WTC11 (cell line): ENCODE measurements around the gene ELMO1. TPM values are rescaled to one million over a fixed set of nuclear protein-coding genes. Genes with fewer than 3 reads are reported as not detected.

Experiments used
- ATAC-seq: fragments of 200-7000 bp; cut with Tn5 transposase; 2 replicates; pipeline ENCODE4 v1.10.0; 2021; ENCODE audit warnings: mild to moderate bottlenecking, moderate library complexity
- CTCF ChIA-PET: fragments of 300-600 bp; sonication (Branson Sonifier 250); formaldehyde crosslinking; loops from one replicate; lab custom pipeline; 2021; ENCODE audit warnings: antibody characterized with exemption; lab: Charles Lee
- POLR2A ChIA-PET: fragments of 350-600 bp; sonication (Branson Sonifier 250); formaldehyde crosslinking; loops from one replicate; lab custom pipeline; 2021; ENCODE audit warnings: antibody characterized with exemption; lab: Charles Lee
- DNase-seq: peaks from one replicate; pipeline ENCODE4 v3.0.0; 2021; ENCODE audit warnings: low spot score
- H3K27ac Mint-ChIP-seq: 2 replicates; pipeline ENCODE4 v1.8.0; 2021; ENCODE audit warnings: mixed read lengths
- H3K27me3 Mint-ChIP-seq: 2 replicates; pipeline ENCODE4 v1.8.0; 2021; ENCODE audit warnings: low read depth, mild to moderate bottlenecking, moderate library complexity, mixed read lengths
- H3K36me3 Mint-ChIP-seq: 2 replicates; pipeline ENCODE4 v1.8.0; 2021; ENCODE audit warnings: mixed read lengths
- H3K4me1 Mint-ChIP-seq: 2 replicates; pipeline ENCODE4 v1.8.0; 2022; ENCODE audit warnings: mixed read lengths
- H3K4me3 Mint-ChIP-seq: 2 replicates; pipeline ENCODE4 v1.8.0; 2021; ENCODE audit warnings: mild to moderate bottlenecking, moderate library complexity, mixed read lengths
- H3K9me3 Mint-ChIP-seq: 2 replicates; pipeline ENCODE4 v1.8.0; 2021; ENCODE audit warnings: mixed read lengths
- ATF1 ChIP-seq: sonication (generic); formaldehyde crosslinking; IDR thresholded peaks from 2 replicates; pipeline ENCODE4 v1.8.1; 2023; ENCODE audit warnings: mild to moderate bottlenecking, moderate library complexity, missing genetic modification reagents
- CREB1 ChIP-seq: sonication (generic); formaldehyde crosslinking; IDR thresholded peaks from 2 replicates; pipeline ENCODE4 v1.8.0; 2023; ENCODE audit warnings: mild to moderate bottlenecking, missing genetic modification reagents
- ELF4 ChIP-seq: sonication (generic); formaldehyde crosslinking; IDR thresholded peaks from 2 replicates; pipeline ENCODE4 v1.8.1; 2022; ENCODE audit warnings: low read depth, mild to moderate bottlenecking, moderate library complexity, missing genetic modification reagents
- ETV6 ChIP-seq: sonication (generic); formaldehyde crosslinking; IDR thresholded peaks from 2 replicates; pipeline ENCODE4 v1.8.1; 2022; ENCODE audit warnings: mild to moderate bottlenecking, missing genetic modification reagents
- FOXP1 ChIP-seq: sonication (generic); formaldehyde crosslinking; IDR thresholded peaks from 2 replicates; pipeline ENCODE4 v1.8.0; 2022; ENCODE audit warnings: missing genetic modification reagents, mild to moderate bottlenecking, moderate library complexity, borderline replicate concordance
- FOXP4 ChIP-seq: sonication (generic); formaldehyde crosslinking; IDR thresholded peaks from 2 replicates; pipeline ENCODE4 v1.8.0; 2022; ENCODE audit warnings: mild to moderate bottlenecking, missing genetic modification reagents
- GRHL2 ChIP-seq: fragments of 250-450 bp; sonication (Bioruptor Pico); IDR thresholded peaks from 2 replicates; pipeline ENCODE4 v1.8.0; 2022; ENCODE audit warnings: mild to moderate bottlenecking, moderate library complexity; ENCODE audit not compliant: insufficient replicate concordance, severe bottlenecking
- HMGA2 ChIP-seq: fragments of 250-450 bp; sonication (Bioruptor Pico); IDR thresholded peaks from 2 replicates; pipeline ENCODE4 v1.4.0; 2021; ENCODE audit warnings: mild to moderate bottlenecking, moderate library complexity
- HMGXB4 ChIP-seq: sonication (generic); formaldehyde crosslinking; IDR thresholded peaks from 2 replicates; pipeline ENCODE4 v1.8.1; 2023; ENCODE audit warnings: mild to moderate bottlenecking, moderate library complexity, missing genetic modification reagents
- JAZF1 ChIP-seq: fragments of 250-450 bp; sonication (Bioruptor Pico); IDR thresholded peaks from 2 replicates; pipeline ENCODE4 v1.9.0; 2021; ENCODE audit warnings: moderate library complexity, mild to moderate bottlenecking, inconsistent platforms
- MYBL2 ChIP-seq: sonication (generic); formaldehyde crosslinking; IDR thresholded peaks from 2 replicates; pipeline ENCODE4 v1.8.1; 2023; ENCODE audit warnings: mild to moderate bottlenecking, moderate library complexity, missing genetic modification reagents
- OVOL2 ChIP-seq: fragments of 250-450 bp; sonication (Bioruptor Pico); IDR thresholded peaks from 2 replicates; pipeline ENCODE4 v1.9.0; 2021; ENCODE audit warnings: mild to moderate bottlenecking, borderline replicate concordance
- PRDM15 ChIP-seq: sonication (generic); formaldehyde crosslinking; IDR thresholded peaks from 2 replicates; pipeline ENCODE4 v1.8.0; 2022; ENCODE audit warnings: missing genetic modification reagents
- SMAD3 ChIP-seq: sonication (generic); formaldehyde crosslinking; IDR thresholded peaks from 2 replicates; pipeline ENCODE4 v1.8.0; 2022; ENCODE audit warnings: missing genetic modification reagents, mild to moderate bottlenecking, borderline replicate concordance
- TCF7 ChIP-seq: sonication (generic); formaldehyde crosslinking; IDR thresholded peaks from 2 replicates; pipeline ENCODE4 v1.8.0; 2022; ENCODE audit warnings: mild to moderate bottlenecking, low read depth, missing genetic modification reagents, moderate library complexity
- ZNF317 ChIP-seq: sonication (generic); formaldehyde crosslinking; IDR thresholded peaks from 2 replicates; pipeline ENCODE4 v1.8.1; 2023; ENCODE audit warnings: low read depth, mild to moderate bottlenecking, moderate library complexity, missing genetic modification reagents, borderline replicate concordance
- ZNF396 ChIP-seq: fragments of 250-450 bp; sonication (Bioruptor Pico); IDR thresholded peaks from 2 replicates; pipeline ENCODE4 v1.8.0; 2021; ENCODE audit warnings: mild to moderate bottlenecking, moderate library complexity, borderline replicate concordance
- ZNF425 ChIP-seq: fragments of 250-450 bp; sonication (Bioruptor Pico); conservative IDR thresholded peaks from 2 replicates; pipeline ENCODE4 v1.9.0; 2021; ENCODE audit warnings: mild to moderate bottlenecking
- ZNF671 ChIP-seq: fragments of 250-450 bp; sonication (Bioruptor Pico); IDR thresholded peaks from 2 replicates; pipeline ENCODE4 v1.8.0; 2021; ENCODE audit warnings: mild to moderate bottlenecking
- total RNA-seq: library from RNA; stranded (reverse); gene quantifications from 3 replicates; pipeline ENCODE4 v1.2.3, GENCODE V29; 2021

The ELMO1 gene
- total RNA-seq, 1 experiment from 2014 or later, result 19.4 TPM

- H3K9me3 Mint-ChIP-seq, result peaks cover 4% of the 10 kb centered on the region; the same call in 1 of the 2 replicates
- CTCF ChIA-PET, result interaction anchor here (1.0 to 3.0 kb wide), 3 partner anchors 9 to 241 kb away, joined by 3 to 17 read pairs (median 4); no protein-coding TSS in a partner anchor
- H3K27me3 Mint-ChIP-seq, result no peaks in the 10 kb centered on the region
- peaks cover 36% of the 10 kb centered on the region for H3K4me1 Mint-ChIP-seq
- TF ChIP-seq FOXP4 (CRISPR knock-in tag), result peak; percentile 80; the same call in 1 of the 2 replicates
- TF ChIP-seq PRDM15 (CRISPR knock-in tag), result no peak
- no peak for TF ChIP-seq CREB1 (CRISPR knock-in tag)
- TF ChIP-seq ELF4, result no peak
- TF ChIP-seq ZNF425 (CRISPR knock-in tag), result no peak
- no peak for TF ChIP-seq ZNF671 (CRISPR knock-in tag)
- TF ChIP-seq HMGXB4 (CRISPR knock-in tag), result no peak
- no peak for TF ChIP-seq GRHL2 (CRISPR knock-in tag)
- TF ChIP-seq ETV6, result peak; percentile 31; the same call in 1 of the 2 replicates
- no peaks in the 10 kb centered on the region; the same call in 1 of the 2 replicates for H3K36me3 Mint-ChIP-seq
- POLR2A ChIA-PET, result no interaction called here
- H3K4me3 Mint-ChIP-seq, result no peak overlapping the region
- ATAC-seq (peak; percentile 75), DNase-seq (no peak)
- H3K27ac Mint-ChIP-seq, result no peak overlapping the region
These were observed 491.0 kb downstream of the ELMO1 start for GRCh38 chr7:36957620-36958019.

GRCh38 chr7:36956814-36957213, 491.9 kb downstream of the ELMO1 start:
- CTCF ChIA-PET, result interaction anchor here (1.0 to 3.0 kb wide), 3 partner anchors 10 to 242 kb away, joined by 3 to 17 read pairs (median 4); no protein-coding TSS in a partner anchor
- TF ChIP-seq FOXP1 (no peak), HMGA2 (CRISPR knock-in tag) (no peak)
- DNase-seq (no peak), ATAC-seq (no peak)
- POLR2A ChIA-PET, result no interaction called here
- Mint-ChIP-seq H3K4me3 (no peak overlapping the region), H3K27me3 (no peaks in the 10 kb centered on the region), H3K4me1 (peaks cover 28% of the 10 kb centered on the region), H3K36me3 (no peaks in the 10 kb centered on the region; the same call in 1 of the 2 replicates), H3K27ac (no peak overlapping the region), H3K9me3 (peaks cover 4% of the 10 kb centered on the region; the same call in 1 of the 2 replicates)

GRCh38 chr7:36955456-36956129, 493.1 kb downstream of the ELMO1 start:
- Mint-ChIP-seq H3K36me3 (no peaks in the 10 kb centered on the region; the same call in 1 of the 2 replicates), H3K27ac (no peak overlapping the region), H3K4me3 (no peak overlapping the region), H3K27me3 (no peaks in the 10 kb centered on the region)
- ATAC-seq, result no peak
- DNase-seq, result no peak
- TF ChIP-seq ATF1 (CRISPR knock-in tag) (no peak), MYBL2 (CRISPR knock-in tag) (no peak), ZNF317 (CRISPR knock-in tag) (no peak), JAZF1 (CRISPR knock-in tag) (no peak), ZNF396 (CRISPR knock-in tag) (no peak), SMAD3 (CRISPR knock-in tag) (no peak), TCF7 (CRISPR knock-in tag) (no peak), OVOL2 (no peak)
- TF ChIP-seq, all 79 proteins: peak for 0
- ChIA-PET POLR2A (no interaction called here), CTCF (no interaction called here)
- H3K4me1 Mint-ChIP-seq, result peaks cover 20% of the 10 kb centered on the region
- H3K9me3 Mint-ChIP-seq, result peaks cover 14% of the 10 kb centered on the region
